Measurements from ENCODE around the gene SGMS1.
"Not testable (repeated sequence)": the region's sequence is repeated elsewhere in the genome, so short reads cannot be mapped to it uniquely, and the experiment has no call there.

The SGMS1 gene

DNA sequence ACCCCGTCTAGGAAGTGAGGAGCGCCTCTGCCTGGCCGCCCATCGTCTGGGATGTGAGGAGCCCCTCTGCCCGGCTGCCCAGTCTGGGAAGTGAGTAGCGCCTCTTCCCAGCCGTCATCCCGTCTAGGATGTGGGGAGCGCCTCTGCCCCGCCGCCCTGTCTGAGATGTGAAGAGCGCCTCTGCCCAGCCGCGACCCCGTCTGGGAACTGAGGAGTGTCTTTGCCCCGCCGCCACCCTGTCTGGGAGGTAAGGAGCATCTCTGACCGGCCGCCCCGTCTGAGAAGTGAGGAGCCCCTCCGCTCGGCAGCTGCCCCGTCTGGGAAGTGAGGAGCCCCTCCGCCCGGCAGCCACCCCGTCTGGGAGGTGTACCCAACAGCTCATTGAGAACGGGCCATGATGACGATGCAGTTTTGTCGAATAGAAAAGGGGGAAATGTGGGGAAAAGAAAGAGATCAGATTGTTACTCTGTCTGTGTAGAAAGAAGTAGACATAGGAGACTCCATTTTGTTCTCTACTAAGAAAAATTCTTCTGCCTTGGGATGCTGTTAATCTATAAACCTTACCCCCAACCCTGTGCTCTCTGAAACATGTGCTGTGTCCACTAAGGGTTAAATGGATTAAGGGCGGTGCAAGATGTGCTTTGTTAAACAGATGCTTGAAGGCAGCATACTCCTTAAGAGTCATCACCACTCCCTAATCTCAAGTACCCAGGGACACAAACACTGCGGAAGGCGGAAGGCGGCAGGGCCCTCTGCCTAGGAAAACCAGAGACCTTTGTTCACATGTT is 267.9 kb downstream of the SGMS1 start:
- DNase-seq = not testable (repeated sequence)

DNA sequence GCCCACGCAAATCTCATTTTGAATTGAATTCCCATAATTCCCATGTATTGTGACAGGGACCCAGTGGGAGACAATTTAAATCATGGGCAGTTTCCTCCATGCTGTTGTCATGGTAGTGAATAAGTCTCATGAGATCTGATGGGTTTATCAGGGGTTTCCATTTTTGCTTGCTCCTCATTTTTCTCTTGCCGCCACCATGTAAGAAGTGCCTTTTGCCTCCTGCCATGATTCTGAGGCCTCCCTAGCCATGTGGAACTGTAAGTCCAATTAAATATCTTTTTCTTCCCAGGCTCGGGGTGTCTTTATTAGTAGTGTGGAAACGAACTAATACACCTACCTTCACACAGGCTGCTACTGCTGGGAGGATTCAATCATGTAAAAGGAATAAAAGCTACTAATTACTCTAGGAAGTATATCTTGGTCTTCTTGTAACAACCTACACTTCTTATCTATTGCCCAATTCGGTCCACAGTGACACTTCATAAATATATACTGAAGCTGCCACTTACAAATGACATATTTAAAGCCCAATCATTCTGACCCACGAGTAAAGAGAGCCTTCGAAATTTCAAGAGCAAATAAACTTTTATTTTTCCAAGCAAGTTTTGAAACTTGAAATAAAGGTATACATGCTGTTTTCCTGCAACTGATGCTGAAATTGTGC is 272.1 kb downstream of the SGMS1 start:
- no peak for DNase-seq

DNA sequence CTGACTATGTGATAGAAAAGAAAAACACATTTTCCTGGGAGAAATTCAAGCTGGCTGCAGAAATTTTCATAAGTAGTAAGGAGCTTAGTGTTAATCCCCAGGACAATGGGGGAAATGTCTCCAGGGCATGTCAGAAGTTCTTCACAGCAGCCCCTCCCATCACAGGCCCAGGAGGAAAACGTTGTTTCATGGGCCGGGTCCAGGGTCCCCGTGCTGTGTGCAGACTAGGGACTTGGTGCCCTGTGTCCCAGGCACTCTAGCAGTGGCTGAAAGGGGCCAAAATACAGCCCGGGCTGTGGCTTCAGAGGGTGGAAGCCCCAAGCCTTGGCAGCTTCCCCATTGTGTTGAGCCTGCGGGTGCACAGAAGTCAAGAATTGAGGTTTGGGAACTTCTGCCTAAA is 273.4 kb downstream of the SGMS1 start:
- DNase-seq = no peak

- DNase-seq = no peak
Observed at GRCh38 chr10:50349554-50349953, 274.2 kb downstream of the SGMS1 start.

GRCh38 chr10:50347394-50347802 is 276.4 kb downstream of the SGMS1 start:
- DNase-seq = no peak

GRCh38 chr10:50346942-50347341 is 276.8 kb downstream of the SGMS1 start:
- DNase-seq = no peak

- no peak for DNase-seq
Observed at GRCh38 chr10:50345545-50345944, 278.2 kb downstream of the SGMS1 start.

GRCh38 chr10:50343702-50344331 is 279.9 kb downstream of the SGMS1 start:
- no peak for DNase-seq

DNA sequence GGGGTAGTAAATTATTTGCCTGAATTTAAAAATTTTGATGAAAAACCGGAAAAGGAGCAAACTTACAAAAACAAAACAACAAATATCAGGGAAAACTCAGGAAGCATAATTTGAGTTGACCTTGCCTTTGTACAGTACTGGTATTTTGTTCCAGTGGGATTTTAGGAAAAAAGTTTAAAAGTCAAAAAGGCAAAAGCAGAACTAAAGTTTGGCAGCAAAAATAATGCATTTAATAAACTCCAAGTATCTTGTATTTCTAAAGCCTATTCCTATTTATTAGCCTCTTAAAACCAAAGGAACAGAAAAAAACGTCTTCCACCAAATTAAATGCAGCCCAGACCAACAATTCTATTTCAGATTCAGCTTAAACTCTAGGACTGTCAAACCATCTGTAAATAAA is 281.8 kb downstream of the SGMS1 start:
- DNase-seq = no peak

DNA sequence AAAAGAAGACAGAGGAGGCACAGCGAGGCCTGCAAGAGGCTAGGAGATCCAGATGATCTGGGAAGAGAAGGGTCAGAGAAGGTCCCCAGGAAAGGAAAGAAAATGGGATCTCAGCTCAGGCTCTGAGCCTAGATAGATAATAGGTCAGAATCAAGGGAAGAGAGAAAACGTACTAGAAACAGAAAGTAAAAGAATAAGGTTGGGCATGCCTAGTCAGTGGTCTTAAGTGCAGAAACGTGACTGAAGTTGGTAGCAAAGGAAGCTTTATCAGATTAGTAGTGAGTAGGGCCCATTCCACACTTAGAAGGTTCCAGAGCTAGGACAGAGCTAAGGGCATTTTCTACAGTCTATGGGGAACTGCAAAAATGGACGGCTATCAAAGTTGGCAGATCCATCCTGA is 287.6 kb downstream of the SGMS1 start:
- no peak for DNase-seq

DNA sequence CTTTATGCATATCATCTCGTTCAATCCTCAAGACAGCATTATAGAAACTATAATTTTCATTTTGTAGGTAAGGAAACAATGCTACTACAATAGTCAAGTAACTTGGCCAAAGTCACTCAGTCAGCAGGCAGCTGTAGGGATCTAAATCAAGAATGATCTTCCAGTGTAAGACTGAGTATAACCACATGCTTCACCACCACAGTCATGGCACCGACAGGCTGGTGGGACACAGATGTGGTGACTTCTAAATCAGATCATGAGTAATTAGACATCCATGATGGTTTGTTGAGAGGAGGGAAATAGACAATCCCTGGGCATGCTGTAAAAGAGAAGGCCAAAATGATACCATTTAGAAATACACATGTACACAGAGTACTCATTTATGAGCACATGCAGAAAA is 288.4 kb downstream of the SGMS1 start:
- no peak for DNase-seq

- DNase-seq = no peak
Observed at GRCh38 chr10:50334273-50334672, 289.5 kb downstream of the SGMS1 start.

- DNase-seq = no peak
Observed at GRCh38 chr10:50333872-50334271, 289.9 kb downstream of the SGMS1 start.

GRCh38 chr10:50332108-50332842 is 291.5 kb downstream of the SGMS1 start:
- DNase-seq = no peak

DNA sequence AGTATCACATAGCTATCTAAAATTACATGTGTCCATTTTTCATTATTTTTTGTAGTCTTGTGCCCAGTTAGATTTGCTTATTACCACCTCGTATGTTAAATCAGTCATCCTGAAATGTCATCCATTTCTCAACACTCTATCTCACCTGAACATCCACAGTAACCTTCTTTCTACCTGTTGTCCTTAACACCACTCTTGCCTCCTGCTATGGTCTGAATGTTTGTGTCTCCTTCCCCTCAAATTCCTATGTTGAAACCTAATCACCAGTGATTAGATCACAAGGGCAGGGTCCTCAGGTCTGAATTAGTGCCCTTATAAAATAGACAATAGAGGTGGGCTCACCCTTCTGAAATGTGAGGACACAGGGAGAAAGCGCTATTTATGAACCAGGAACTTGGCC is 292.3 kb downstream of the SGMS1 start:
- DNase-seq = no peak

GRCh38 chr10:50326757-50327701 is 296.7 kb downstream of the SGMS1 start:
- DNase-seq = no peak

GRCh38 chr10:50326172-50326555 is 297.6 kb downstream of the SGMS1 start:
- no peak for DNase-seq

GRCh38 chr10:50325449-50326171 is 298.1 kb downstream of the SGMS1 start:
- no peak for DNase-seq

DNA sequence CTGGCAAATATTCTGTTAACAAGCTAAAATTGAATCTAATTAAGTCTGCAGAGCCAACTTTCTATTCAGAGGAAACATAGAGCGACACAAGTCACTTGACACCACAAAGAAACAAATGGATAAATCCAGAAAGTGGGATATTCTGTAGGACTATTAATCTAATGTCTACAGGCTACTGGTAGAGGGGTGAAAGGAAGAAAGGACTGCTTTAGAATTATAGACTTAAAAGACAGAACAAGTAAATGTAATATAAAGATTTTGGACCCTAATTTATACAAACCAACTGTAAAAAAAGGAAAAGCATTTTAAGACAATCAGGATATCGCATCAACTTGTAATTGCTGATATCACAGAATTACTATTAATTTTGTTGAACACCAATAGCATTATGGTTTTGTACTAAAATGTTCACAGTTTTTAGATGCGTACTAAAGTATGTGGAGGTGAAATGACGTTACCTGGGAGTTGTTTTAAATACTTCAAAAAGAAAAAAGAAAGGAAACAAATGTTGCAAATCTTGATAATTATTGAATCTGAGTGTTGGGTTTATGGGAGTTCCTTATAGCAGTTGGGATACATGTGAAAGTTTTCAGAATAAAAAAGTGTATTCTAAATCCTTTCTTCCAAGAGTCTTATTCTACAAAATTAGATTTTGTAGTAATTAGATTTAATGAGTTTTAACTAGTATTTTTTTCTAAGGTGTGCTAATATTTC is 298.9 kb downstream of the SGMS1 start:
- DNase-seq = no peak

DNA sequence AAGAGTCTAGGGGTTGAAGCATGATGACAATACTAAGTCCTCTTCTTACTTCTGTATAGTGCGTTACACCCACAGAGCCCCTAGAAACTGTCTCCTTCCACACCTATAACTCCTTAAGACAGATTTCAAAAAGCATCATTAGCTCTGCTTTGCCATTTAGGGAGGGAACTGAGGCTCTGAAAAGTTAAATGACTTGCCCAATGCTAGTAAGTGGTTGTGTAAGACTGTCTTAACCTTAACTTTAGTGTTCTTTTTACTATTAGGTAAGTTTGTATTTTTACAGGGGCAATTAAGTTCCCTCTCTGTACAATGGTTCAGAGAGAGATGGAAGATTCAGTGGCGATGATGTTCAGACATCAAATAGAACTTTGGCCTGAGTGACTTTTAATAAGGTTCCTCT is 299.7 kb downstream of the SGMS1 start:
- DNase-seq = no peak

DNA sequence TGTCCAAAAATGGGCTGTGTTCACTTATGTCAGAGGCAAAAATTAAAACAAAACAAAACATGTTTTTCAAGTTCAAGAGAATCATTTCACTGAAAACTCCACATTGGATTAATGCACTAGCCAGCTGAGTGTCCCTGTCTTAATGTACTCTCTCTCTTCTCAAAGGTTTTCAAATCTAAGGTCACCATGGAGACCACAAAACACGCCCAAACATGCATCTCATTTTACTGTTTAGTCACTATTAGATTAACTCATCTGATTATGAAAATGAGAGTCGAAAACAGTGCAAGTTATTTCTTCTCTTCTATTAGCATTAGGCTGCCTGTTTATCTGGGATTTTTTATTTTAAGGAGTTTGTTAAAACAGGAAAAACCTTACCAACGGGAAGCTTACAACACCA is 301.7 kb downstream of the SGMS1 start:
- no peak for DNase-seq
